CD4-positive, alpha-beta T cell (primary cell): Measurements from ENCODE around the gene PLEKHA7. TPM values are rescaled to one million over a fixed set of nuclear protein-coding genes. Genes with fewer than 3 reads are reported as not detected.

ENCODE experiments used
- ATAC-seq: fragments of 200-7000 bp; cut with Tn5 transposase; one replicate; pipeline ENCODE4 v1.10.0; 2022; ENCODE audit warnings: mild to moderate bottlenecking; ENCODE audit not compliant: poor library complexity
- CTCF ChIA-PET: fragments of 350-600 bp; sonication (Branson Sonifier 250); formaldehyde crosslinking; loops from one replicate; lab custom pipeline; 2021; ENCODE audit warnings: antibody characterized with exemption, inconsistent platforms; lab: Charles Lee
- POLR2A ChIA-PET: fragments of 350-600 bp; sonication (Branson Sonifier 250); formaldehyde crosslinking; loops from one replicate; lab custom pipeline; 2021; ENCODE audit warnings: antibody characterized with exemption, inconsistent platforms; lab: Charles Lee
- DNase-seq, 14 experiments: peaks; one replicate each; pipeline ENCODE4 v3.0.0-alpha.2; 2013 to 2020; ENCODE audit warnings: mixed read lengths in 2 of 14
- H3K27ac ChIP-seq, 2 donors: one replicate each; pipeline versions ENCODE4 v1.5.1 to v1.7.0; 2013; ENCODE audit warnings: low read length in 2 of 2, low read depth in 1 of 2, mild to moderate bottlenecking in 1 of 2
- H3K27me3 ChIP-seq, 2 experiments: 1 replicate in 1 of 2; 2 replicates in 1 of 2; pipeline versions ENCODE4 v1.6.1 to v1.7.0; 2013; ENCODE audit warnings: low read length in 2 of 2, control low read depth in 1 of 2, mild to moderate bottlenecking in 1 of 2, moderate library complexity in 1 of 2; ENCODE audit not compliant: insufficient read depth in 2 of 2, control insufficient read depth in 1 of 2
- H3K36me3 ChIP-seq: one replicate; pipeline ENCODE4 v1.6.1; 2013; ENCODE audit warnings: low read length, control low read depth; ENCODE audit not compliant: insufficient read depth
- H3K4me1 ChIP-seq: one replicate; pipeline ENCODE4 v1.6.1; 2013; ENCODE audit warnings: low read length, control low read depth; ENCODE audit not compliant: insufficient read depth
- H3K4me3 ChIP-seq: one replicate; pipeline ENCODE4 v1.5.1; 2013; ENCODE audit warnings: mild to moderate bottlenecking, low read length, moderate library complexity
- H3K9me3 ChIP-seq, 2 experiments: 1 replicate in 1 of 2; 2 replicates in 1 of 2; pipeline versions ENCODE4 v1.6.1 to v1.7.0; 2013; ENCODE audit warnings: low read length in 2 of 2, mild to moderate bottlenecking in 2 of 2, control low read depth in 1 of 2, moderate library complexity in 1 of 2; ENCODE audit not compliant: control insufficient read depth in 1 of 2, insufficient read depth in 1 of 2
- H3K27ac Mint-ChIP-seq: one replicate; pipeline ENCODE4 v1.8.0; 2020; ENCODE audit warnings: mixed read lengths
- H3K27me3 Mint-ChIP-seq: one replicate; pipeline ENCODE4 v1.8.0; 2021; ENCODE audit warnings: mixed read lengths
- H3K36me3 Mint-ChIP-seq: one replicate; pipeline ENCODE4 v1.8.0; 2021; ENCODE audit warnings: low read depth, mixed read lengths
- H3K4me1 Mint-ChIP-seq: one replicate; pipeline ENCODE4 v1.8.0; 2021; ENCODE audit warnings: low read depth, mixed read lengths
- H3K4me3 Mint-ChIP-seq: one replicate; pipeline ENCODE4 v1.8.0; 2020; ENCODE audit warnings: mild to moderate bottlenecking, mixed read lengths
- H3K9me3 Mint-ChIP-seq: one replicate; pipeline ENCODE4 v1.8.0; 2020; ENCODE audit warnings: mixed read lengths
- CTCF ChIP-seq: fragments of 200-600 bp; IDR thresholded peaks from one replicate; pipeline ENCODE4 v1.8.0; 2022; ENCODE audit warnings: antibody characterized with exemption, mild to moderate bottlenecking
- intact Hi-C, 2 experiments: fragments of 100-400 bp; cut with DNase I in 1 of 2; cut with micrococcal nuclease in 1 of 2; formaldehyde crosslinking; loops; one replicate each; pipeline versions ENCODE4 v1.15.1 to v1.9.0; 2023 to 2025; cut with DNase I, micrococcal nuclease
- total RNA-seq, 174 experiments: library from RNA in 2 of 174; stranded (reverse) in 2 of 174; gene quantifications; one replicate each; pipeline ENCODE4 v1.2.3 and lab custom pipeline; 2021 to 2026

The PLEKHA7 gene
- total RNA-seq, 2 experiments from 2014 or later: 4.5 to 4.8 TPM

- Mint-ChIP-seq H3K9me3 (no peaks in the 10 kb centered on the region), H3K4me1 (no peaks in the 10 kb centered on the region), H3K36me3 (peaks cover 8% of the 10 kb centered on the region), H3K27me3 (no peaks in the 10 kb centered on the region), H3K4me3 (no peak overlapping the region), H3K27ac (no peak overlapping the region)
- Histone ChIP-seq H3K27ac (no peak overlapping the region), H3K9me3 (no peaks in the 10 kb centered on the region), H3K4me1 (no peaks in the 10 kb centered on the region), H3K27me3 (no peaks in the 10 kb centered on the region), H3K36me3 (no peaks in the 10 kb centered on the region), H3K4me3 (no peak overlapping the region)
- ChIA-PET POLR2A (no interaction called here), CTCF (no interaction called here)
- intact Hi-C loops: no loop called here
- no peak for TF ChIP-seq CTCF
- no peak for DNase-seq
- ATAC-seq: no peak
Observed at GRCh38 chr11:16844268-16844771, 169.9 kb downstream of the PLEKHA7 start.

- no peak overlapping the region for H3K4me3 ChIP-seq
- ChIA-PET POLR2A (no interaction called here), CTCF (no interaction called here)
Observed at GRCh38 chr11:16843294-16843693, 170.9 kb downstream of the PLEKHA7 start.

GRCh38 chr11:16841984-16842383, 172.2 kb downstream of the PLEKHA7 start:
- no peaks in the 10 kb centered on the region for H3K4me1 ChIP-seq
- Mint-ChIP-seq H3K9me3 (no peaks in the 10 kb centered on the region), H3K27ac (no peak overlapping the region), H3K4me3 (no peak overlapping the region), H3K36me3 (peaks cover 8% of the 10 kb centered on the region), H3K4me1 (no peaks in the 10 kb centered on the region), H3K27me3 (no peaks in the 10 kb centered on the region)
- DNase-seq (no peak), ATAC-seq (no peak)
- CTCF ChIA-PET: no interaction called here
- no peaks in the 10 kb centered on the region for H3K27me3 ChIP-seq
- intact Hi-C loops: no loop called here
- no peaks in the 10 kb centered on the region for H3K9me3 ChIP-seq
- no peaks in the 10 kb centered on the region for H3K36me3 ChIP-seq
- no peak overlapping the region for H3K27ac ChIP-seq
- no peak overlapping the region for H3K4me3 ChIP-seq
- POLR2A ChIA-PET: no interaction called here
- TF ChIP-seq CTCF: no peak

More at GRCh38 chr11:16843294-16843693, 170.9 kb downstream of the PLEKHA7 start:
- no peaks in the 10 kb centered on the region for H3K27me3 ChIP-seq
- Mint-ChIP-seq H3K9me3 (no peaks in the 10 kb centered on the region), H3K4me1 (no peaks in the 10 kb centered on the region), H3K27me3 (no peaks in the 10 kb centered on the region), H3K27ac (no peak overlapping the region), H3K4me3 (no peak overlapping the region), H3K36me3 (peaks cover 8% of the 10 kb centered on the region)
- DNase-seq: no peak
- H3K4me1 ChIP-seq: no peaks in the 10 kb centered on the region
- intact Hi-C loops: no loop called here
- H3K9me3 ChIP-seq: no peaks in the 10 kb centered on the region
- no peaks in the 10 kb centered on the region for H3K36me3 ChIP-seq
- no peak for ATAC-seq
- no peak overlapping the region for H3K27ac ChIP-seq
- TF ChIP-seq CTCF: no peak
